Endothelial cell (in vitro differentiated cells): Measurements from ENCODE around the gene CDCP2. TPM values are rescaled to one million over a fixed set of nuclear protein-coding genes. Genes with fewer than 3 reads are reported as not detected.

Experiments
- DNase-seq: peaks from one replicate; pipeline ENCODE4 v3.0.0; 2021; ENCODE audit warnings: low spot score
- H3K27ac Mint-ChIP-seq: one replicate; pipeline ENCODE4 v1.8.0; 2021; ENCODE audit warnings: mixed read lengths, inconsistent platforms; ENCODE audit not compliant: unreplicated experiment
- H3K27me3 Mint-ChIP-seq: one replicate; pipeline ENCODE4 v1.8.0; 2021; ENCODE audit warnings: mild to moderate bottlenecking, moderate library complexity, mixed read lengths, inconsistent platforms; ENCODE audit not compliant: unreplicated experiment
- H3K36me3 Mint-ChIP-seq: one replicate; pipeline ENCODE4 v1.8.0; 2021; ENCODE audit warnings: mild to moderate bottlenecking, low read depth, mixed read lengths, inconsistent platforms; ENCODE audit not compliant: unreplicated experiment
- H3K4me1 Mint-ChIP-seq: one replicate; pipeline ENCODE4 v1.8.0; 2021; ENCODE audit warnings: mild to moderate bottlenecking, mixed read lengths, inconsistent platforms; ENCODE audit not compliant: unreplicated experiment
- H3K4me3 Mint-ChIP-seq: one replicate; pipeline ENCODE4 v1.8.0; 2021; ENCODE audit warnings: mild to moderate bottlenecking, mixed read lengths, inconsistent platforms; ENCODE audit not compliant: unreplicated experiment
- H3K9me3 Mint-ChIP-seq: one replicate; pipeline ENCODE4 v1.8.0; 2021; ENCODE audit warnings: mixed read lengths, inconsistent platforms; ENCODE audit not compliant: unreplicated experiment
- CTCF ChIP-seq: fragments of 200-600 bp; sonication (generic); IDR thresholded peaks from one replicate; pipeline ENCODE4 v1.5.0; 2021; ENCODE audit warnings: antibody characterized with exemption; ENCODE audit not compliant: unreplicated experiment
- total RNA-seq: library from RNA; stranded (reverse); fragmentation: NEBNext Ultra II Directional; extraction: Animal tissue kit (Norgen Biotek cat#: 25700); gene quantifications from one replicate; pipeline ENCODE4 v1.2.1, GENCODE V29; 2021; ENCODE audit not compliant: unreplicated experiment

CDCP2 gene
- total RNA-seq, 1 donor from 2014 or later, result 0.36 TPM

- H3K4me3 Mint-ChIP-seq, result no peak overlapping the region
- H3K36me3 Mint-ChIP-seq, result peaks cover 3% of the 10 kb centered on the region
- no peaks in the 10 kb centered on the region for H3K9me3 Mint-ChIP-seq
- H3K4me1 Mint-ChIP-seq, result peaks cover 10% of the 10 kb centered on the region
- TF ChIP-seq CTCF, result no peak
- DNase-seq, result no peak
- H3K27me3 Mint-ChIP-seq, result peaks cover 5% of the 10 kb centered on the region
- no peak overlapping the region for H3K27ac Mint-ChIP-seq
These were observed 25.7 kb upstream of the CDCP2 start for GRCh38 chr1:54178296-54179070.

GRCh38 chr1:54177726-54178125 is 24.9 kb upstream of the CDCP2 start:
- DNase-seq, result no peak
- TF ChIP-seq CTCF, result no peak
- Mint-ChIP-seq H3K27ac (no peak overlapping the region), H3K9me3 (no peaks in the 10 kb centered on the region), H3K4me1 (peaks cover 15% of the 10 kb centered on the region), H3K36me3 (peaks cover 3% of the 10 kb centered on the region), H3K4me3 (no peak overlapping the region), H3K27me3 (peaks cover 5% of the 10 kb centered on the region)

GRCh38 chr1:54176621-54177327 is 24.0 kb upstream of the CDCP2 start:
- no peak for DNase-seq
- Mint-ChIP-seq H3K36me3 (peaks cover 3% of the 10 kb centered on the region), H3K4me3 (no peak overlapping the region), H3K9me3 (no peaks in the 10 kb centered on the region), H3K27ac (no peak overlapping the region), H3K27me3 (peaks cover 4% of the 10 kb centered on the region), H3K4me1 (peaks cover 19% of the 10 kb centered on the region)
- no peak for TF ChIP-seq CTCF

GRCh38 chr1:54174106-54174505 is 21.3 kb upstream of the CDCP2 start:
- peaks cover 29% of the 10 kb centered on the region for H3K4me1 Mint-ChIP-seq

More at GRCh38 chr1:54174106-54174505, 21.3 kb upstream of the CDCP2 start:
- H3K9me3 Mint-ChIP-seq, result no peaks in the 10 kb centered on the region
- no peaks in the 10 kb centered on the region for H3K27me3 Mint-ChIP-seq
- DNase-seq, result no peak
- no peak for TF ChIP-seq CTCF
- H3K27ac Mint-ChIP-seq, result no peak overlapping the region
- no peaks in the 10 kb centered on the region for H3K36me3 Mint-ChIP-seq
- no peak overlapping the region for H3K4me3 Mint-ChIP-seq
